Liver (tissue), 9 donors: Measurements from ENCODE around the gene ADRM1. TPM values are rescaled to one million over a fixed set of nuclear protein-coding genes. Genes with fewer than 3 reads are reported as not detected.

Source experiments
- DNase-seq: peaks from one replicate; pipeline ENCODE4 v3.0.0-alpha.2; 2017; ENCODE audit warnings: low spot score
- H3K27ac ChIP-seq, 2 donors: one replicate each; pipeline ENCODE4 v1.7.0; 2013; ENCODE audit warnings: inconsistent platforms in 2 of 2, low read length in 2 of 2, control low read depth in 1 of 2, low read depth in 1 of 2, mild to moderate bottlenecking in 1 of 2
- H3K27me3 ChIP-seq, 4 donors: one replicate each; pipeline versions ENCODE4 v1.6.1 to v1.7.0; 2013; ENCODE audit warnings: low read length in 3 of 4, inconsistent platforms in 1 of 4, mild to moderate bottlenecking in 1 of 4, moderate library complexity in 1 of 4; ENCODE audit not compliant: control insufficient read depth in 4 of 4, insufficient read depth in 4 of 4
- H3K36me3 ChIP-seq, 4 donors: one replicate each; pipeline versions ENCODE4 v1.6.1 to v1.7.0; 2013; ENCODE audit warnings: low read length in 3 of 4, mild to moderate bottlenecking in 3 of 4, low read depth in 1 of 4, moderate library complexity in 1 of 4; ENCODE audit not compliant: control insufficient read depth in 4 of 4, insufficient read depth in 3 of 4
- H3K4me1 ChIP-seq, 4 donors: one replicate each; pipeline versions ENCODE4 v1.6.1 to v1.7.0; 2013; ENCODE audit warnings: low read length in 3 of 4, mild to moderate bottlenecking in 3 of 4, moderate library complexity in 1 of 4; ENCODE audit not compliant: control insufficient read depth in 4 of 4, insufficient read depth in 4 of 4
- H3K4me3 ChIP-seq, 3 donors: one replicate each; pipeline versions ENCODE4 v1.6.1 to v1.7.0; 2013; ENCODE audit warnings: low read length in 3 of 3, control low read depth in 1 of 3, low read depth in 1 of 3, mild to moderate bottlenecking in 1 of 3
- H3K9ac ChIP-seq, 2 donors: one replicate each; pipeline ENCODE4 v1.7.0; 2013; ENCODE audit warnings: low read length in 2 of 2, mild to moderate bottlenecking in 2 of 2, moderate library complexity in 2 of 2, control low read depth in 1 of 2, low read depth in 1 of 2
- H3K9me3 ChIP-seq, 4 donors: one replicate each; pipeline versions ENCODE4 v1.6.1 to v1.7.0; 2013; ENCODE audit warnings: low read length in 3 of 4; ENCODE audit not compliant: control insufficient read depth in 4 of 4
- EGR1 ChIP-seq, 2 donors: IDR thresholded peaks; 2 replicates each; pipeline ENCODE4 v1.6.1; 2016 to 2018; ENCODE audit warnings: antibody characterized with exemption in 2 of 2, low read depth in 2 of 2
- FOXA1 ChIP-seq: IDR thresholded peaks from 2 replicates; pipeline ENCODE4 v1.6.1; 2016; ENCODE audit warnings: antibody characterized with exemption
- GABPA ChIP-seq, 2 donors: IDR thresholded peaks in 1 of 2; conservative IDR thresholded peaks in 1 of 2; 2 replicates each; pipeline ENCODE4 v1.6.1; 2016; ENCODE audit warnings: antibody characterized with exemption in 2 of 2, mild to moderate bottlenecking in 1 of 2, moderate library complexity in 1 of 2
- HNF4G ChIP-seq: IDR thresholded peaks from 2 replicates; pipeline ENCODE4 v1.6.1; 2016; ENCODE audit warnings: antibody characterized with exemption
- MAX ChIP-seq: IDR thresholded peaks from 2 replicates; pipeline ENCODE4 v1.6.1; 2016; ENCODE audit warnings: antibody characterized with exemption
- REST ChIP-seq: IDR thresholded peaks from 2 replicates; pipeline ENCODE4 v1.6.1; 2016; ENCODE audit warnings: antibody characterized with exemption, mild to moderate bottlenecking
- SP1 ChIP-seq: IDR thresholded peaks from 2 replicates; pipeline ENCODE4 v1.6.1; 2018; ENCODE audit warnings: antibody characterized with exemption, mild to moderate bottlenecking
- TAF1 ChIP-seq: conservative IDR thresholded peaks from 2 replicates; pipeline ENCODE4 v1.6.1; 2016; ENCODE audit warnings: antibody characterized with exemption, mild to moderate bottlenecking
- YY1 ChIP-seq: IDR thresholded peaks from 2 replicates; pipeline ENCODE4 v1.6.1; 2016; ENCODE audit warnings: antibody characterized with exemption, mild to moderate bottlenecking
- ZBTB33 ChIP-seq: IDR thresholded peaks from 2 replicates; pipeline ENCODE4 v1.6.1; 2016; ENCODE audit warnings: antibody characterized with exemption
- WGBS: extraction: QIAGEN DNeasy Blood & Tissue Kit; methylation state at CpG from one replicate; pipeline ENCODE4 v1.1.7; 2013; 5-methylcytosine and 5-hydroxymethylcytosine counted together
- polyA plus RNA-seq, 2 donors: library from polyadenylated mRNA; stranded (reverse) in 1 of 2; unstranded in 1 of 2; fragments of 200-250 nt in 1 of 2; fragments of >200 nt in 1 of 2; fragmentation: Nextera tagmentation in 1 of 2; extraction: Ambion mirVana in 1 of 2; gene quantifications; one replicate each; pipeline versions ENCODE4 v1.2.1 to v1.2.3, GENCODE V29; 2013 to 2015
- total RNA-seq, 2 donors: library from RNA; depleted of rRNA; stranded (reverse); fragments of >200 nt; gene quantifications; one replicate each; pipeline ENCODE4 v1.2.3, GENCODE V29; 2014
- donor health status: healthy.
- donor health status: healthy.
- donor health status: healthy.
- donor health status: healthy.
- donor health status: healthy.

ADRM1 gene
- total and polyA plus RNA-seq, 4 donors, result 45.3 to 91.0 (median 77.3) TPM

GRCh38 chr20:62349556-62350097, 46.8 kb downstream of the ADRM1 start:
- Histone ChIP-seq H3K9ac (no peak overlapping the region), H3K4me3 (no peak overlapping the region), H3K36me3 (peaks cover 0 to 20% (median 5%) of the 10 kb centered on the region in 4 donors), H3K27me3 (no peaks in the 10 kb centered on the region), H3K27ac (no peak overlapping the region), H3K4me1 (peaks cover 11 to 25% (median 18%) of the 10 kb centered on the region in 4 donors), H3K9me3 (no peaks in the 10 kb centered on the region)
- WGBS, result 81% methylated on average over 7 of the region's 7 CpGs
- no peak for DNase-seq
- TF ChIP-seq REST, result no peak
- TF ChIP-seq HNF4G, result no peak
- no peak for TF ChIP-seq TAF1
- TF ChIP-seq SP1, result no peak
- TF ChIP-seq YY1, result no peak
- TF ChIP-seq EGR1 (IDR thresholded peaks at IDR 0.05; ENCODE audit: low read depth in 2 of 2), result no peak
- no peak for TF ChIP-seq MAX
- no peak for TF ChIP-seq ZBTB33

- Histone ChIP-seq H3K27ac (no peak overlapping the region), H3K9ac (no peak overlapping the region), H3K4me3 (no peak overlapping the region), H3K4me1 (peaks cover 17 to 31% (median 23%) of the 10 kb centered on the region in 4 donors), H3K27me3 (no peaks in the 10 kb centered on the region), H3K9me3 (no peaks in the 10 kb centered on the region), H3K36me3 (peaks cover 0 to 20% (median 5%) of the 10 kb centered on the region in 4 donors)
- no peak for TF ChIP-seq FOXA1
- TF ChIP-seq GABPA (IDR thresholded peaks at IDR 0.05 in 1 of 2, conservative IDR thresholded peaks at IDR 0.05 in 1 of 2), result no peak
- WGBS, result 81% methylated on average over 16 of the region's 16 CpGs
- no peak for DNase-seq
Observed at GRCh38 chr20:62350098-62350628, 47.4 kb downstream of the ADRM1 start.
